BE2C (cell line): ENCODE measurements around the gene MADD. TPM values are rescaled to one million over a fixed set of nuclear protein-coding genes. Genes with fewer than 3 reads are reported as not detected.

Source experiments
- DNase-seq: peaks from one replicate; pipeline ENCODE4 v3.0.0-alpha.2; 2020
- H3K27me3 ChIP-seq: fragments of 250-450 bp; sonication (Bioruptor Pico); 2 replicates; pipeline ENCODE4 v1.5.1; 2020; ENCODE audit warnings: mild to moderate bottlenecking
- H3K36me3 ChIP-seq: fragments of 250-450 bp; sonication (Bioruptor Pico); 2 replicates; pipeline ENCODE4 v1.5.1; 2020; ENCODE audit warnings: mild to moderate bottlenecking
- H3K4me1 ChIP-seq: fragments of 250-450 bp; sonication (Bioruptor Pico); 2 replicates; pipeline ENCODE4 v1.5.1; 2020
- H3K4me3 ChIP-seq: 2 replicates; pipeline ENCODE4 v1.5.1; 2011; ENCODE audit warnings: low read depth, low read length
- H3K9me3 ChIP-seq: fragments of 250-450 bp; sonication (Bioruptor Pico); 2 replicates; pipeline ENCODE4 v1.5.1; 2020
- polyA plus RNA-seq: library from polyadenylated mRNA; unstranded; fragments of >200 nt; gene quantifications from one replicate; pipeline ENCODE4 v1.2.1, GENCODE V29; 2012; ENCODE audit warnings: low read depth, missing spikeins; ENCODE audit not compliant: insufficient read length, insufficient read depth
- TF ChIP-seq, protein P1 (sequence below): IDR thresholded peaks from 2 replicates; pipeline ENCODE4 v1.5.1; 2012; ENCODE audit warnings: mild to moderate bottlenecking, low read depth, low read length

MADD gene
- 47.1 TPM for polyA plus RNA-seq

DNA sequence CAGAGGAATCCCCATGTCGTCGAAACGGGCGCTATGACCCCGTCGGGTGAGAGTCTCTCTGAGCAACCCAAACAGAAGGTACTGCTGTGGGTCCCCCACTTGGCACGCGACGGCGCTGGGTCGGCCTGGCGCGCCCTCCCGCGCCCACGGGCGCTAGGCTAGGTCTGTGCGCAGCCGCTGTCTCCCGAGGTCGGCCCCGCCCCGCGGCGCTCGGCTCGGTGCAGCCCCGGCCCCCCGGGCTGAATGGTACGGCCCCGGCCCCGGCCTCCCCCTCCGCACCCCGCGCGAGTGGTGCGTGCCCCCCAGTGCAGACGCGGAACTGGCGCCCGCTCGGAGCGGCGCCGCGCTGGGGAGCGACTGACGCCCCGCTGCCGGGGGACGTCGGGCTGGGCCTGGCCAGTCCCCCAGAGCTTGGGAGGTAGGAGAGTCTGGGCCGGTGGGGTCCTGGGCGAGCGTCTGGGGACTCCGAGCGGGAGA, at the start of gene MADD:
TSS of gene MADD (plus strand) at position 305 of the 477 bp plus-strand sequence.
- peak within 1 kb of the TSS; percentile 72 for H3K4me3 ChIP-seq
- peak; percentile 81 for DNase-seq
- H3K36me3 ChIP-seq, result peaks cover 6% of the 10 kb centered on the region
- H3K27me3 ChIP-seq, result no peaks in the 10 kb centered on the region
- TF ChIP-seq, protein P1, sequence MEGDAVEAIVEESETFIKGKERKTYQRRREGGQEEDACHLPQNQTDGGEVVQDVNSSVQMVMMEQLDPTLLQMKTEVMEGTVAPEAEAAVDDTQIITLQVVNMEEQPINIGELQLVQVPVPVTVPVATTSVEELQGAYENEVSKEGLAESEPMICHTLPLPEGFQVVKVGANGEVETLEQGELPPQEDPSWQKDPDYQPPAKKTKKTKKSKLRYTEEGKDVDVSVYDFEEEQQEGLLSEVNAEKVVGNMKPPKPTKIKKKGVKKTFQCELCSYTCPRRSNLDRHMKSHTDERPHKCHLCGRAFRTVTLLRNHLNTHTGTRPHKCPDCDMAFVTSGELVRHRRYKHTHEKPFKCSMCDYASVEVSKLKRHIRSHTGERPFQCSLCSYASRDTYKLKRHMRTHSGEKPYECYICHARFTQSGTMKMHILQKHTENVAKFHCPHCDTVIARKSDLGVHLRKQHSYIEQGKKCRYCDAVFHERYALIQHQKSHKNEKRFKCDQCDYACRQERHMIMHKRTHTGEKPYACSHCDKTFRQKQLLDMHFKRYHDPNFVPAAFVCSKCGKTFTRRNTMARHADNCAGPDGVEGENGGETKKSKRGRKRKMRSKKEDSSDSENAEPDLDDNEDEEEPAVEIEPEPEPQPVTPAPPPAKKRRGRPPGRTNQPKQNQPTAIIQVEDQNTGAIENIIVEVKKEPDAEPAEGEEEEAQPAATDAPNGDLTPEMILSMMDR, result no peak
- H3K4me1 ChIP-seq, result peaks cover 16% of the 10 kb centered on the region
- H3K9me3 ChIP-seq, result no peaks in the 10 kb centered on the region

- no peak for DNase-seq
These were observed 49.5 kb upstream of the MADD start for GRCh38 chr11:47220401-47220821.

GRCh38 chr11:47222696-47223095, 47.2 kb upstream of the MADD start:
- no peaks in the 10 kb centered on the region for H3K27me3 ChIP-seq
- H3K36me3 ChIP-seq, result no peaks in the 10 kb centered on the region
- DNase-seq, result no peak
- no peaks in the 10 kb centered on the region for H3K9me3 ChIP-seq
- TF ChIP-seq, protein P1, result no peak
- H3K4me3 ChIP-seq, result no peak overlapping the region
- no peaks in the 10 kb centered on the region for H3K4me1 ChIP-seq

More at GRCh38 chr11:47220401-47220821, 49.5 kb upstream of the MADD start:
- Histone ChIP-seq H3K9me3 (no peaks in the 10 kb centered on the region), H3K4me3 (no peak overlapping the region), H3K4me1 (no peaks in the 10 kb centered on the region), H3K36me3 (no peaks in the 10 kb centered on the region), H3K27me3 (no peaks in the 10 kb centered on the region)
- TF ChIP-seq, protein P1, result no peak

GRCh38 chr11:47225552-47226400, 44.2 kb upstream of the MADD start:
- Histone ChIP-seq H3K27me3 (no peaks in the 10 kb centered on the region), H3K9me3 (no peaks in the 10 kb centered on the region), H3K36me3 (no peaks in the 10 kb centered on the region), H3K4me3 (no peak overlapping the region), H3K4me1 (no peaks in the 10 kb centered on the region)
- TF ChIP-seq, protein P1, result no peak
- DNase-seq, result no peak

GRCh38 chr11:47229161-47229560, 40.8 kb upstream of the MADD start:
- H3K27me3 ChIP-seq, result no peaks in the 10 kb centered on the region
- H3K4me3 ChIP-seq, result no peak overlapping the region
- TF ChIP-seq, protein P1, result no peak
- no peaks in the 10 kb centered on the region for H3K36me3 ChIP-seq
- no peak for DNase-seq
- H3K4me1 ChIP-seq, result no peaks in the 10 kb centered on the region
- H3K9me3 ChIP-seq, result no peaks in the 10 kb centered on the region

DNA sequence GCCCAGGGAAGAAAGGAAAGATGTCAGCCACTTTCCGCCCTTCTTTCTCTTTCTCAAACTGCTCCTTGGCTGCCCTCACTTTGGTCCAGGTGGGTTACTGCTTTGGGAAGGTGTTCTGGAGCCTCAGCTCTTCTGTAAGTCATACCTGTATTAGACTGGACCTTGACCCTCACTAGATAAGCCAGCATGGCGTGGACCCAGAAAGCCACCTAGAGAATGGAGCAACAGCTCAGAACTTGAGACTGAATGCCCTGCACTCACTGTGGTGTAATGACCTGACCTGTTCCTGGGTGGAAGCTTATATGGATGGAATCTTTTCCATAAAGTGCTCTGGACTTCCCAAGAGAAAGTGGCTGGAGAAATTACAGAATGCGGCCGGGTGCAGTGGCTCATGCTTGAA, 36.9 kb upstream of the MADD start:
- no peaks in the 10 kb centered on the region for H3K36me3 ChIP-seq
- H3K4me1 ChIP-seq, result no peaks in the 10 kb centered on the region; the same call in 1 of the 2 replicates
- no peak for DNase-seq
- H3K9me3 ChIP-seq, result no peaks in the 10 kb centered on the region
- H3K27me3 ChIP-seq, result no peaks in the 10 kb centered on the region
- no peak overlapping the region for H3K4me3 ChIP-seq
- TF ChIP-seq, protein P1, result no peak
